GM18907 (cell line): ENCODE results near the gene JAKMIP1.
"Not testable (repeated sequence)": the region's sequence is repeated elsewhere in the genome, so short reads cannot be mapped to it uniquely, and the experiment has no call there.

Source experiments
- ATAC-seq: cut with Tn5 transposase; IDR thresholded peaks from one replicate; pipeline ENCODE4 v1.9.1; 2021; ENCODE audit warnings: mild to moderate bottlenecking, moderate library complexity; ENCODE audit not compliant: unreplicated experiment

Gene JAKMIP1

DNA sequence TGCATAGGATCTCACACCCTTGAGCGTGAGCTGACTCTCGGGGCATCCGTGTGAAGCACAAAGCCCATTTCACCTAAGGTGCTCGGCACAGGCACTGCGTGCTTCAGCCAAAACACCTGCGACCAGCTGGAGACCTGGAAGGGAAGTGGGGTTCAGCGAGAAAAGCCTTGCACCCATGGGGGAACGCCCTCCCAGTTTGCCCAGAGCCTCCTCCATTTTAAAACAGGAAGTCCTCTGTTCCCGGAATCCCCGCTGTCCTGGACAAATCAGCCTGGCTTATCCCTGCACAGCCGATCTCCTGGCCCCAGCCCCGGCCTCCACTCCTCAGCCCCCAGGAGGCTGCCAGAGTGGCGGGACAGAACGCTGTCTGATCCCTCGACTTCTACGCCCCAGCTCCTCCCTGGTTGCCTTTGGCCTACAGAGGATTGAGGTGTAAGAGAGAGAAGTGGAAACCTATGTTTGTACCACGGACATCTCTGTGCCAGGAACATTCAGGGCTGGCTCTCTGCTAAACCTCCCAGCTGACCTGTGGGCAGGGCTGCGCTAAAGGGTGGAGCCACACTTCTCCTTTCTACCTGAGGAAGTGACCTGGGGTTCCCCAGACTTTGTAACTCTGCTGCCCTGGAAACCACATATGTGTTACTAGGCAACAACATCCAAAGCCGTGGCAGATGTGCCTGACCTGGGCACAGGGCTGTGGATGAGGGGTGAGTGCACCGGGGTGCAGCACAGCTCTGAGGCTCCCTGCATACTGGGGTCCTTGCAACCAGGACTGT, 178.3 kb downstream of the JAKMIP1 start:
- no peak for ATAC-seq

DNA sequence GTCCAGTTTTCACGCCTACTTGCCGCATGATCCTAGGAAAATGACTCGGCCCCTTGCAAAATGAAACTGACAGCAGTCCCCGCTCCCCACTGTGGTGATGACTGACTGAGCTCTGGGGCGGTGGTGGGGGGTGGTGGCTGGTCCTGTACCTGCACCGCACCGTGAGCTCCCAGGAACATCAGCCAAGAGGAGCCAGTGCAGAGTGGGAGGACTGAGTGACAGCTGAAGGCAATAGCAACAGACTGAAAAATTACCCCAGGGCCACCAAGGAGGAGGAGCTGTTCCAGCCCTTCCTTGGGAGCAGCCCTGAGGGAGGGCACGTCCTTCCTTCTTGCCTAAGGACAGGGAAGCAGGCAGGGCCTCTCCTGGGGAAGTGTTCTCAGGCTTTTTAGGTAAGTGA, 179.7 kb downstream of the JAKMIP1 start:
- ATAC-seq, result no peak

DNA sequence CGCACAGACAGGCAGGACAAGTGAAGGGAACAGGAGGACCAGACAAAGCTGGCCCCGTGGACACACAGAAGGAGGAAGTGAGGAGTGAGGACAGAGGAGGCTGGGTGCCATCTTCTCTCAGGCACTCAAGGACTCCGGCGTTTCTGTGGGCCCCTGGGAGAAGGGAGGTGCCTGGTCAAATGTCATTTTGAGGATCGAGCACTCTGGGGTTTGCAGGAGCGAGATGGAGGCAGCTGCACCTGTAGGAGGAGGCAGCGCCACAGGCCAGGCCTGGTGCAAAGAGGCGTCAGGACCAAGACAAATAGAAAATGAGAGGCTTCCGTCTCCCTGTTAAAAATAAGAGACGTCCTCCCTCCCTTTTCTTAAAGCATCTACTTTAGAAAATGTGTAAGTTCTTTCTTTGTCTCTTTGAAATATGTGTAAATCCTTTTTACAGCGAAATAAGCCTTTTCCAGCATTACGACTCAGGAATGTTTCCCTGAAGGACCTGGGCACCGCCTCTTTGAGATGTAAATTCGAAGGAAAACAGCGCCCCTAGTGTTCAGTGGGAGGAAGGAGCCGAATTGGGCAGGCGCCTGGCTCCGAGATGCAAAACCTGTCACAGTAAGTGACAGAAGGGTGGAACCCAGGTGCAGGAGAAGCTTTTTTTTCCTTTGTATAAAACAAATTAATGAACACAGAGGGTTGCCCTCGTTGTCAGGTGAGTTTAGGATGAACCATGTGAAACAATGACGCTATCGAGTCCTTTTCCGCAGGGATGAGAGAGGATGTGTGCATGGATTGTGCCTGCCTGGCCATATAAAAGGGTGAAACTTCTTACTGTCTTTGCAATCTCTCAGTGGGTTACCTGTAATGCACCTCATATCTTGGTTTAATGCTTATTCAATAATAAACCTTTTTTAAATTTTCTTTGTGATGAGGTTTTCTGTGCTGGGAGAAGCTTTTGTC, 180.8 kb downstream of the JAKMIP1 start:
- ATAC-seq, result peak; percentile 58

DNA sequence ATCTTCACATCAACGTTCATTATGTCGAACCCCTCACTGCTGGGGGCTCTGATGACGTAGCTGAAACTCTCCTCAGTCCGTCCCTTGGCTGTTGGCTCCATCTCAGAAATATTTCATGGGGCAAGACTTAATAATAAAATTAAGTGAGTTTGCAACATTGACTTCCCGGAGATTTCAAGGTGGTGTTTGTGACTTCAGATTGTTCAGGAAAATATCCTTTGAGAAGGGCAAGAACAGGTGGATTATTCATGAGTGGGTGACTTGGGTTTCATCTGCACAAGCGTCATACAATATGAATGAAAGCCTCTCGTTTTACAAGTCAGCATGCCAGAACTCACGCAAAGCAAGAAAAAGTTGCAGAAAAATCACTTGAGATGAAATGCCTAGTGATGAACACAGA, 182.0 kb downstream of the JAKMIP1 start, which contains the start of gene C4orf50:
Gene C4orf50 (minus strand): TSS at position 101 of the 400 bp plus-strand sequence.
- no peak for ATAC-seq

DNA sequence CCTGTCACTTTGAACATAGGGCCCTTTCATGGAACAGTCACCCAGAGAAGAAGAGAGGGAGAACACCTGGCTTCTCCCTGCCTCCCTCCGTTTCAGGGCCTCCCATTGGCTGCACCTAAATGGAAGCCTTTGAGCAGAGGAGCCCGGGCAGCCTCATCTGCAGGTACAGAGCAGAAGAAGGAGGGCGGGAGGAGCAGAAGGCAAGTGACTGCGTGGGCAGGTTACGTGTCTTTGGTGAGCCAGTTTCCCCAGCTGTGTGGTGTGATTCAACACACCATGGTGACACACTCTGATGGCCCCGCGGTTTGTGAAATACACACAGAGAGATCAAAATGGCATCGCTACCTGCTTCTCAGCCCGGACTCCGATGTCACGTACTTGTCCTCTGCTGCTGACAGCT, 182.5 kb downstream of the JAKMIP1 start:
- ATAC-seq, result no peak

DNA sequence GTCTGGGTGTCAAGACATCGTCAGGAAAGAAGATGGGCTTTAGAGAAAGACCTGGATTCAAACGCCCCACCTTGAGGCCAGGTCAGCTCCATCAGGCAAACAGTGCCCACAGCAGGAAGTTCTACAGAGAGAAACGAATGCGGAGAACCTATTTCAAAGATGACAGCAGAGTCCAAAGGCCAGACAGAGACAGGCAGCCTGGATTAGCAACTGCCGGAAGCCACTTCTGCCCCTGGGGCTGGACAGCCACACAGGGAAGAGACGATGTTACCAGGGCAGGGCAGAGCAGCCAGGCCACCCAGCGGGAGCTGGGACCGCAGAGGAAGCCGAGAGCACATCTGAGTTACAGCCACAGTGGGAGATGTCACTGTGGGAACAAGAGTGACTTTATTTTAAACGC, 183.3 kb downstream of the JAKMIP1 start:
- no peak for ATAC-seq

DNA sequence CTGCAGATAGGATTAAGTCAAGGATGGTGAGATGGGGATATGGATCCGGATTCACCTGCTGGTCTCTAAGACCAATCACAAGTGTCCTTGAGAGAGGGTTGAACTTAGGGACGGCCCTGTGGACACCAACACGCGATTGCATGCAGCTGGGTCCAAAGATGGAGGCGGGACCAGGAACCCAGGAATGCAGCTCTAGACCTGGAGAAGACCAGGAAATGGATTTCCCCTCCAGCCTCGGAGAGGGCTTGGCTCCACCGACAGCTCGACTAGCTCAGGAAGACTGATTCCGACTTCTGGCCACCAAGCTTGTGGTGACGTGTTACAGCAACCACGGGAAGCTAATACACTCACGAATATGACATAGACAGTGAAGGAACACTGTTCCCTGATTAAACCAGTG, 186.8 kb downstream of the JAKMIP1 start:
- ATAC-seq, result no peak

DNA sequence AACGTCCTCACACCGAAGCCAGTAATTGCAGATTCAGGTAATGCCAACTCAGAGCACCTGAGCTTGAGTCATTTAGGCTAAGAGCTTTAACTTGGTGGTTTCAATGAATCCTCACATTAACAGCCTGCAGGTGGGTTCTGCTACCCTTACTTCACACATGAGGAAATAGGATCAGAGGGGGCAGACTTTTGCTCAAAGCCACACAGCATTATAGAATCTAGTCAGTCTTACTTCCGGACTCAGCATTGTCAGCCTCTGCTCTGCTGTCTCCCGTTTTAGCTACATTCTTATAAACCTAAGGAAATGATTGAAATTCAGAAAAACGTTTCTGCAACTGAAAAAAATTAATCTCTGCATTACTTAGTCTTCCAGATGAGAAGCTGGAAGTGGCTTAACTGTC, 188.1 kb downstream of the JAKMIP1 start:
- no peak for ATAC-seq

DNA sequence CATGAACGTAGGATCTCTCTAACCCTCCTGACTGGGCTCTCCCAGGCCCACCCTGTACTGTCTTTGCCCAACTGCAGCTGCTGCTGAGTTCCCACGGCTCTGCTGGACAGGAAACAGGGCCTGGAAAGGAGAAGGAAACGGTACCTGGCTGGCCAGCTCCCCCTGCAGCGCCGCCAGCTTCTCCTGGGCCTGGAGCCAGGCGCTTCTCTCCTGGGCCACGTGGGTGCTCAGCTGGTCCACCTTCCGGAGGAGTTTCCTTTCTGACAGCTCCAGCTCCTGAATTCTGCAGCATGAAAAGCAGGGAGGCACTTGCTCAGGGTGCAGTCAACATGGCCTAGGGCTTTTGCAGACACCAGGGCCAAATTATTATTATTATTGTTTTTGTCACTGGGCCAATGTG, 188.7 kb downstream of the JAKMIP1 start:
- ATAC-seq, result no peak

DNA sequence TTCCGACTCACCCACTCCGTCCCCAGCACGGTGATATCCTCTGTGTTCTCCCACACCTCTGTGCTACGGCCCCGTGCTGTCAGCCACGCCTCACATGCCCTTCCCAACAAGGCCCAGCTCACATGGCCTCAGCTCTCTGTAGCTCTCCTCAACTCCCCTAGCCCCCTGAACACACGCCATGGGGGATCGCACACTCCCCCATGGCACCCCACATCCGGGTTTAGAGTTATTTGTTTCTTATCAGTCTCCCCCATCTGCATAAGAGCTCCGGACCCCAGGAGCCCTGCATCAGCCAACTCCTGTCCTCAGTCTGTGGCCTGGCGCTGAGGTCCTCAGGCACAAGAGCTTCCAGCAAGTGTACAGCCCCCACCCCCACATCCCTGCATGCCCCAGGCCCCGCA, 189.1 kb downstream of the JAKMIP1 start:
- no peak for ATAC-seq

DNA sequence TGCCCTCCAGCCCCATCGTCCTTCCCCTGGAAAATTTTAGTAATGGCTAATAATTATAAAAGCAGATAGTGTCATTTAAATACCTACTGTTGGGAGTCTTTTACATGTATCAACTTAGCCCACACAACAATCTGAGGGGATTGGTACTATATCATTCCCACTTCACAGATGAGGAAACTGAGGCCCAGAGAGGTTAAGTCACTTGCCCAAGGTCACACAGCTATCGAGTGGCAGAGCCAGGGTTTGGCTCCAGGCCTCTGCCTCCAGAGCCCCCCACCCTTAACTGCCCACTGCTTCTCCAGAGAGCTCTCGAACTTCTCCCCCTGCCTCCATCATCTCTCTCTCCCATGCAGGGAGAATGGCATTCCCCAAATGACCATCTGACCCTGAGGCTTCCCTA, 189.6 kb downstream of the JAKMIP1 start:
- ATAC-seq, result no peak

DNA sequence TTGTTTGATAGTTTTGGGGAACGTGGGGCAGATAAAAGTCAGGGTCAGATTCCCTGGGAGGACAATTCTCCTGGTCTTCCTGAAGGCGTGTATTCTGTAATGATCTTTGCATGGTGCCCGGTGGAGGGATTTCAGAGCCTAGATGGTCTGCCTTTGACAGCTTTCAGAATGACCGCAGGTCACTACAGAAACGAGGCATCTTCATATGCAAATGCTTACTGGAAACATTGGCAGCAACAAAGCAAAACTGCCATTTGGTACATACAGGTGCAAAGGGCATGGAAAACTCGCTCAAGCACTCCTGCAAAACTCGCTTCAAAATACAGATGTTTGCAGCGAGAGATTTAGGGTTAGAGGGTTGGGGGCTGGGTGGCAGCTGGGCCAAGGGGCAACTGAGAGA, 190.9 kb downstream of the JAKMIP1 start:
- ATAC-seq, result no peak

DNA sequence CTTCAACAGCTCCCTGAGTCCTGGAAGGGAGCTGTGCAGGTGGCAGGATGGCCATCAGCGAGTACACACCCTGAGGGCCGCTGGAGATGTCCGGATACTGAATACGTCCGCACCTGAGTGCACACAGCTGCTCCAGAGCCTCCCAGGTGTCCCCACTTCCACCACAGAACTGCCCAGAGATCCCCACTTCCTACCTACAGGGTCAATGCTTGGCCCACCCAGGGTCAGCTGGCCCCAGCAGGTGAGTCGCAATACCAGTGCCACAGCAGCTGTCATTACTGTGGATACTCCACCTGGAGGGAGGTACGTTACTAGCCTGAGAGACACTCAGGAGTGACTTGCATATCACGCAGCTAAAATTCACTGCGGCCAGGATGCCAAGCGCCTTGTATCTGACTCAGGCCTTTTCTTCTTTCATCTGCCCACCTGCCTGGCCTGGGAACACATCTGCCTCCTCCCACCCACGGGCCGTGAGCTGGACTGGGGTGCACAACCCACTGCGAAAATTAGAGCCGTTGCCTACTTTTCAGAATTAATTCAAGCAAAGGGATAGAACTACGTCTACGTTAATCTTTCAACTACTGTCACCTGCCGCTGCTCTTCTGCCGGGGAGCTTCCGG, 191.5 kb downstream of the JAKMIP1 start:
- no peak for ATAC-seq

DNA sequence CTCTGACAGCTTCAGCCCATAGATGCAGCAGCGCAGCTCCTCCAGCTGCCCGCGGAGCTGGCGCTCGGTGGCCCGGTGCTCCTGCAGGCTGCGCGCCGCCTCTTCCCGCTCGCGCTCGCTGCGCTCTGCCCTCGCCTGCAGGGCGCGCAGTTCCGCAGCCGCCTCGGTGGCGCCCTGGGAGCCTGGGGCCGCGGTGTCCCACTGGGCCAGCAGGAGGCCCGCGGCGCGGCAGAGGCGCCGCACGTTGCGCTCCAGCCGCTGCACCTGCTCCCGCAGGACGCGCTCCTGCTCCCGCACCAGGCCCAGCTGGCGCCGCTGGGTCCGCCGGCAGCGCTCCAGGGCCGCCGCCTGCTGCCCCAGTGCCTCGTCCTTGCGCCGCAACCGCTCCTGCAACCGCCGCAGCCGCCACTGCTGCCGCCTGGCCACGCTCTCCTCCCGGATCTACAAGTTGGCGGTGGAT, 192.2 kb downstream of the JAKMIP1 start:
- no peak for ATAC-seq

DNA sequence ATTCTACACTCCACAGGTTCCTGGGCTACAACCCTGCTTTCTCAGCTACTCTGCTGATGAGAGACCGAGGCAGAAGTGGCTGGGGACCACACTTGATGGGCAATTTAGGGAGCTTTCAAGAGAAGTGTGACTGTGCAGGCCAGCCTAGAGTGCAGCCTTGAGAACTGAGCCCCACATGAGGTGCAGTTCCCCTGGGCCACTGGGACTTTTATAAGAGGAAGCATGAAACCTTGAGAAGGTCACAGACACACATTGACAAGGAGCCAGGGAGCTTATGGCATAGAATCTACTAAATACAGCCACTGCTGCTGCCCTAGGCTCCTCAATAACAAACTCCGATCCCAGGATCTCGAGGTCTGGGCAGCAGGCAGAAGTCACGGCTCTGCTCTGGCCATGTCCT, 195.2 kb downstream of the JAKMIP1 start:
- ATAC-seq, result no peak

DNA sequence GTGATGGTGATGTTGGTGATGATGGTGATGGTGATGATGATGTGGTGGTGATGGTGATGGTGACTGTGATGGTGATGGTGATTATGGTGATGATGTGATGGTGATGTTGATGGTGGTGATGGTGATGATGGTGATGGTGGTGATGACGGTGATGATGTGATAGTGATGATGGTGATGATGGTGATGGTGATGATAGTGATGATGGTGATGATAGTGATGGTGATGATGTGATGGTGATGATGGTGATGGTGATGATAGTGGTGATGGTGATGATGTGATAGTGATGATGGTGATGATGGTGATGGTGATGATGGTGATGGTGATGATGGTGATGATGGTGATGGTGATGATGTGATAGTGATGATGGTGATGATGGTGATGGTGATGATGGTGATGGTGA, 196.9 kb downstream of the JAKMIP1 start:
- ATAC-seq, result not testable (repeated sequence)

DNA sequence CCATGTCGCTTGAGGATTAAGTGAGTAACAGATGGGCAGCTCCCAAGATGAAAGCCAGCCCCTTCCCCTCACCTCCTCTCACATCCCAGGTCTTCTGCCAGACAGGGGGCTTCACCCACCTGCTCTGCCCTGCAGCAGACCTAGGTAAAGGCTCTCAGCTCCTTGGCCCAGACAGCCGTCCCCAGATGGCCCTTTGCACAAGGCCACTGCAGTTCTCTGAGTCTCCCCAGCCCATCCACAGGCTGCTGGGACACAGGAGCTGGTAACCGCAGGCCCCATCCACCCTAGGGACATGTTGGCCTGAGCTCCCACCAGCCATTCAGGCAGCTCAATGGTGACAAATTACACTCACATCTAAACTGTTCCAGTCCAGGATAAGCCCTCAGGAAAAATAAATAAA, 197.4 kb downstream of the JAKMIP1 start:
- no peak for ATAC-seq

DNA sequence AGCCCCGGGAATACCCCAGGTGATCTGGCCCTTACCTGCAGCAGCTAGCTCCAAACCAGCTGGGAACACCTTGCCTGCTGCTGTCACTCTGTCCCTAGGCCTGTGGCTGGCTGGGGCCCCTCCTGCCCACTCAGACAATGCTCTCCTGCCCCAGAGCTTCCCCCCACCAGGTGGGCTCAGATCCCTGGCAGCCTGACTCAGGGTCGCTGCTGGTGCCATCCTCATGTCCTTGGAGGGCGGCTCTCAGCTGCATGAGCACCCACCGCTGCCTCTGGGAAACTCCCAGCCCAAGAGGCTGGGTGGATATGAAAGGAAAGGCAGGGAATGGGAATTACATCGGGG, 197.9 kb downstream of the JAKMIP1 start:
- no peak for ATAC-seq

DNA sequence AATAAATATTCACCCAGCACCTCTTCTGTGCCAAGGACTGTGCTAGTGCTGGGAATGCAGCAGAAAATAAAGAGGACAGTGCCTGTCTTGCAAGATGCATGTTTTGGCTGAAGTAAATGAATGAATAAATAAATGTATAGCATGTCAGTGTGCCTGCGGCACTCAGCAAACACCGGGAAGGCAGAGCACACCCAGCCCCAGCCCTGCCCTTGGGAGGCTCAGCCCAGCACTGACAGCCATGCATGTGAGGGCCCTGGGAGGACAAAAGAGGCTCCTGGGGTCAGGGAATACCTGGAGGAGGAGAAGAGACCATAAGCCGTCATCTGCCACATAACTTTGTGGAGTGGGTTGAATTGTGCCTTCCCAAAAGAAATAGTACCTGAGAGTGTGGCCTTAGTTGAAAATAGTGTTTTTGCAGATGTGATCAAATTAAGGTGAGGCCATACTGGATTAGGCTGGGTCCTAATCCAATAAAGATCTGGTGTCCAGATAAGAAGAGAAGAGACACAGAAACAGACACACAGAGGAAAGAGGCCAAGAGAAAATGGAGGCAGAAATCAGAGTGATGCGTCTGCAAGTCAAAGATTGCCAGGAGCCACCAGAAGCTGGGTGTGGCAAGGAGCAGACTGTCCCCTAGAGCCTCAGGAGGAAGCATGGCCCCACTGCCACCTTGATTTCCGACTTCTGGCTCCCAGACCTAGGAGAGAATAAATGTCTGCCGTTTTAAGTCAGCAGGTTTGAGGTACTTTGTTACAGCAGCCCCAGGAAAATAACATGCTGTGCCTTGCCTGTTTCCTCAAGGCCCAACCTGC, 198.5 kb downstream of the JAKMIP1 start:
- ATAC-seq, result no peak

DNA sequence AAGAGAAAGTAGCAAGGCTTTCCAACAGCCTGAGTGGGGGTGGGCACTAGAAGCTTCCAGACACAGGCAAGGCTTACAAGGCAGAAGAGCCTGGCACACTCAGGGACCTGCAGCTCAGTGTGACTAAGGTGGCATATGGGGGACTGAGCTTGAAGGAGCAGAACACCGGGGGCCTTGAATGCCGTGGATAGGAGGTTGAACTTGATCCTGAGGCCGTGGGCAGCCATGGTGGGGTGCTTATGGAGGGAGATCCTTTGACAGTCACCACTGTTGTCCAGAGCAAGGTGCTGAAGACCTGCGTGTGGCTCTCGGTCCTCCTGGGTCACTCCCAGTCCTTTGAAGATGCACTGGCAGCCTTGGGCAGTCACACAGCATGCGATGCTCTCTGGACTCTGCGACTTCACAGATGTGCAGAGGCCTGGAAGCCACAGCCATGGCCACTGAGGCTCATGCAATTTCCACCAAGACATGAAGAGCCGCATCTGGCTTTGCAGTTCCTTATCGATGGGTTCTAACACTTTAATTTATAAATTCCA, 200.5 kb downstream of the JAKMIP1 start:
- ATAC-seq, result no peak
